Left forelimb (tissue), 1 donor: ENCODE results near the gene ZNF19.

Source experiments
- DNase-seq: peaks from one replicate; pipeline ENCODE4 v3.0.0-alpha.2; 2018; ENCODE audit warnings: low spot score

Gene ZNF19

DNA sequence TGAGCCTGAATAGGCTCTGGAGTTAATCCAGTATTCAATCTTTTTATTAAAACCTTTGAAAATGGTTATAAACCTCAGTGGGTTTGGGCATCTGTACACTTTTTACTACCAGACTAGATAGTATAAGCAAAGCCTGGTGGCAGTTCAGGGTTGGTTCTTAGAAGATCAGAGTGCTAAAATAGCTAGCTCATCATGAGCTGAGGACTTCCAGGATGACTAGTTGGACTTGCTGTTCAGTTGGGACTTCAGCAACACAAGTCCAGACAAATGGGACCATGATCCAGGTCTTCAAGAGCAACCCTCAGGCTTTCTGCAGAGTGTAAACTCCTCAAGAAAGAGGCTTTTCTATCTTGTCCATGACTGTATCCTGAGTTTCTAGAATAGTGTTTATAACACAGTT is 1.2 kb upstream of the ZNF19 start:
- no peak for DNase-seq

DNA sequence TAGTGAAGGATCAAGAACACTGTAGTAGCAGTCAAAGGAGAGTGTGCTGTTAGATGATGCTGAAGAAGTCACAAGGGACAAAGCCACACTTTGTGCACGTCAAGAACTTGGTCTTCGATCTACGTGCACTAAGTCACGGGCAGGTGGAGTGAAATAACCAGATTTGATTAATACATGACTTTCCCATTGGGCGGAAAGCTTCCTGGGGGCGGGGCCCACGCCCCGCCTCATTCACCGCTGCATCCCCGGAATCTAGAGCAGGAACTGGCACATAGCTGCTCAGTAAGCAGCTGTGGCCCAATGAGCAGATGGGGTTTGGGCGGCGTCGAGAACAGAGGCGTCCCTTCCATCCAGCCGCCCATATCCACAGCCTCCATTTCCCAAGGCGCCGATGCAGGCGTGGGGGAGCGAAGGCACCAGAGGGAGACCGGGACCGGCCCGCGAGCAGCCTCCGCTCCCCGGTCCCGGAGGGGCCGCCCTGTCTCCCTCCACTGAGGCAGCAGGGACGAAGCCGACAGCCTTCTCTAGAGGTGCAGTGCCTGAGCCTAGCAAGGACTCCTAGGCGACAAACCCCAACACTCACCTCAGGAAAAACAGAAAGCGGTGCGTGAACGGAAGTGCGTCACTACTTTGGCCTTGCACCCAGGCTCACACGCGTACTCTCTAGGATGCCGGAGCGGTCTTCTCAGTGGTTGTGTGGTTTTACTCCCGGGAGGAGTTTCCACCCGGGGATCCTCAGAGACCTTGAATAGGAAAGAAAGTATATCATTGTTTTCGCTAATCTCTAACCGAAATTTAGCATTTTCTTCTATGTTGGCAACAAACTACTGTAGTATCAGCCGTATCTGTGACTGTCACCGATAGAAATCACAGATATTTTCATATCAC is 4.9 kb downstream of the ZNF19 start:
- DNase-seq, result peak; percentile 90

DNA sequence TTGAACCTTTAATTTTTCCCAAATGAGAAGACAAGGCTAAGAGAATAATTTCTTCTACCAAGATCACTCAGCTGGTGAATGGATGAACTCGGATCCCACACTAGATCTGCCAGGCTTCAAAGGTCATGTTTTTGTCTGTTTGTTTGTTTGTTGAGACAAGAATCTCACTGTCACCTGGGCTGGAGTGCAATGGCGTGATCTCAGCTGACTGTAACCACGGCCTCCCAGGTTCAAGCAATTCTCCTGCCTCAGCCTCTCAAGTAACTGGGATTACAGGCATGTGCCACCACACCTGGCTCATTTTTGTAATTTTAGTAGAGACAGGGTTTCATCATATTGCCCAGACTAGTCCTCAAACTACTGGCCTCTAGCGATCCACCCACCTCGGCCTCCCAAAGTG is 6.6 kb downstream of the ZNF19 start:
- DNase-seq, result no peak

DNA sequence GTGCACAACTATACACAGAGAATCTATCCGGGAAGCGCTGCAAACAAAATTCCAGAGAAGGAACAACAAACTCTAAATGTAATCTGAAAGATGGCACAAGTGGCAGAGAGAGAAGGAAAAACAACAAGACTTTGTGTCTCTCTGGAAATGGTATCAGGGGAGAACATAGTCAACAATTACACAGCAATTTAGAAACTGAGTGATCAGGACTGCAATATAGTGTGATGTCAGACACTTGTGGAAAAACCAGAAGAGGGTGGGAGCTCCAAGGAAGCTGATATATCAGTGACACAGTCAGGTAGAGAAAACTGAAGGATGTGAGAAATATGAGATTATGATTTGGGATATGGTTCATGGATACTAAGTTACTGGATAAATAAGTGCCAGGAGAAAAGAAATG is 8.2 kb downstream of the ZNF19 start:
- DNase-seq, result no peak

DNA sequence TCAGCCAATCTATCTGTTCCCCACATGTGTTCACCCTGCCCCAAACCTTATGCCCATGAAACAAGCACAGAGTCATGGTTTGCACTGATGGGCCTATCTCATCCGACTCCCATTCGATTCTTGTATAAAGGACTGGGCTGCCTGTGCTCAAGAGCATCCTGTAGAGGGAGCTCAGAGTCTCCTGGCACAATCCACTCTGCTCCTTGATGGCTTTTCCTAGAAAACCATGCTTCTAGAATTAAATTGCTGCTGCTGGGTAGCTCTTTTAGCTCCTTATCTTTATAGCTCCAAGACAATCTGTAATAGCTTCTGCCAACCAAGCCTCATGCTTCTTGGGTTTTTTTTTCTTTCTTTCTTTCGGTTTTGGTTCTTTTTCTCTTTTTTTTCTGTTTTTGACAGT is 9.7 kb downstream of the ZNF19 start:
- no peak for DNase-seq

DNA sequence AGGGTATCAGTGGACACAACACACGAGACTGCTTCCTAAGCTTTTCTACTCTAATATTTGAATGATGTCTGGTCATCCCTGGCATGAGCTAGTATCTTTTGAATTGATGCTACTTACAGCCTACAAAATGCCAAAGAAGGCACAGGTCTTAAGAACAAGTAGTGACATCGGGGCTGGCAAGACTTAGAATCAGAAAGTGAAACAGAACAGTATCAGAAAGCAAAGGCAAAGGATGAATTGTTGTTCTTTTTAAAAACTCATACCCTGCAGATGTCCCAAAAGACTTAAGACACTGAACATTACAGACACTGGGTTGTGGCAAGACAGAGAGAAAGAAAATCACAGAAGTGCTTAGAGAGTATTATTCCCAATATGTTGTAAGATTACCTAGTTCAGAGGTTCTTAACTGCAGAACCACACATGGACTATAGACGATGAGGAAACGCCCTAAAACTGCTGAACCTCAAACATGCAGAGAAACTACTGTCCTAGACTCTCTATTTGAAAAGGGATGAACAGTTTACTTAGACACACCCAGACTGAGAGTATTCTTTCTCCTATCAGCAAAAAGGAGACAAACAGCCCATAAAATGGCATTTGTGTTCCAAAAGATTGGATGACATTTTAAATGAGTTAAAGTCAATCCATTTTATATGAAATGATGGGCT is 12.5 kb downstream of the ZNF19 start:
- DNase-seq, result no peak

DNA sequence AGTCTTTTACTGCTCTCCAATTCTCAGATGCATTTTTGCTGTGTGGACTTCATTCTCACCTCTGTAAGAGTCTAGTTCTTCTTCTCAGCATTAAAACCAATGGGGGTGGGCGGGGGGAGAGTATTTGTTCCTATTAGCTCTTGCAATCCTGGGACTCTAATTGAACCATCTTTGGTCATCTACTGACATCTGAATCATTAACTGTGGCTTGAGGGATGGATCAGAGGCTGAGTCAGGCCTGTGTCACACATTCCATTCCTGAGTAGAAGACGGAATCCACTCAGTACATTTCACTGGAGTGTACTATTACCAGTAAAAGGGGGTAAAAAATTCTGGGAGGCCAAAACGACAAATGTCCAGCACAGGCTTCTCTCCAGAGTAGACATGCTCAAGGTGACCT is 14.3 kb downstream of the ZNF19 start:
- no peak for DNase-seq

DNA sequence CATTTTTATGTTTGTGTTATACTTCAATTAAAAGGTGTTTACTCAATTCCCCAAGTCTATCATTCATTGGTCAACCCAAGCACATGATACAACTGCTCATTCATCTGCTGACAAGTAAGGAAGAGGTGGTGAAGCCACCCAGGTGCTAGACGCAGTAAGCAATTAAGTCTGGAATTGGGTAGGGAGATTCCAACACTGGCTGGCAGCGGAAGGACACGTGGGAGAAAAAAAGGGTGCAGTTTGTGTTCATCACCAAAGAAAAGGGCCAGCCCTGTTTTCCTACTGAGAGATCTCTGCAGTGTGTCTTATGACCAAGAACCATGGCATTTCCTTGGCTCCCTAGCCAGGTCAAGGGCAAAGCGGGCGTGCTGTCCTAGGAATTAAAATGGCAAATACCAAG is 15.2 kb downstream of the ZNF19 start:
- no peak for DNase-seq

DNA sequence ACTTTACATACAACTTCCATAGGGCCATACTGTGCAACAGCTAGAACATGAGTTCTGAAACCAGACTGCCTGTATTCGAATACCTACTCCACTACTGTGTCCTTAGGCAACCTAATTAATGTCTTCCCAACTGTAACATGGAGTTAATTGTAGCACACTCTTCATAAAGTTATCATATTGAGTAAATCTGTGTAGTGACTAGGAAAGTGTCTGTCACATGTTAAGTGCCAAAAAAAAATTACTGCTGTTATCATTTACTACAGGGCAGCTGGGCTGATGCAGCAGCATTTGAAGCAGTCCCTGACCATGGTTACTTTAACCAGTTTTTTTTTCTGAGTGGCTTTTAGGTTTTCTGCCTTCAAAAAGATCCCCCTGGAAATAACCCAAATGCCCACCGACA is 16.2 kb downstream of the ZNF19 start:
- no peak for DNase-seq

DNA sequence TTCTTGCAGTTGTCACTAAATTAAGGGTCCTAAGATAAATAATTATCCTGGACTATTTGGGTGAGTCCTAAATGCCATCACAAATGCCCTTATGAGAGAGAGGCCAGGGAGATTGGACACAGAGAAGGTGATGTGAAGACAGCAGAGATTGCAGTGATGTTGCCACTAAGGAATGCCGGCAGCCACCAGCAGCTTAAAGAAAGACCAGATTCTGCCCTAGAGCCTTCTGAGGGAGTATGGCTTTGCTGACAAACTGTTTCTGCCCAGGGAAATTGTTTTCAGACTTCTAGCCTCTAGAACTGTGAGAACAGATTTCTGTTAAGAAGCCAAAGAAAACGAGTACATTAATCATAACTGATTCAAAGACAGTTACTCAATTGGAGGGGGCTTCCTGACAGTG is 17.1 kb downstream of the ZNF19 start:
- DNase-seq, result no peak

DNA sequence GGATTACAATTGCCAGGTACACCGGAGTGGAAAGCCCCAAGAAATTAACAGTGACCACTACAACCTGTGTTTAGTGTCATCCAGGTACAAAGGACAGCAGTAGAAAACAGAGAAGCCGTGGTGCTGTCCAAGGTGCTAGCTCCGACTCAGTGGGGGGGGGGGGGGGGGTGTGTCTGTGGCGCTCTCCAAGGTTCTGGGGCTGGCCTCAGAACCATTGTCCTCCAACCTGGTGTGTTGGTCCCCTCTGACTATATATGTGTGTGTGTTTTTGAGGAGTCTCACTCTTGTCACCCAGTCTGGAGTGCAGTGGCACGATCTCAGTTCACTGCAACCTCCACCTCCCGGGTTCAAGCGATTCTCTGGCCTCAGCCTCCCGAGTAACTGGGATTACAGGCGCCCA is 21.3 kb downstream of the ZNF19 start:
- peak; percentile 71 for DNase-seq

DNA sequence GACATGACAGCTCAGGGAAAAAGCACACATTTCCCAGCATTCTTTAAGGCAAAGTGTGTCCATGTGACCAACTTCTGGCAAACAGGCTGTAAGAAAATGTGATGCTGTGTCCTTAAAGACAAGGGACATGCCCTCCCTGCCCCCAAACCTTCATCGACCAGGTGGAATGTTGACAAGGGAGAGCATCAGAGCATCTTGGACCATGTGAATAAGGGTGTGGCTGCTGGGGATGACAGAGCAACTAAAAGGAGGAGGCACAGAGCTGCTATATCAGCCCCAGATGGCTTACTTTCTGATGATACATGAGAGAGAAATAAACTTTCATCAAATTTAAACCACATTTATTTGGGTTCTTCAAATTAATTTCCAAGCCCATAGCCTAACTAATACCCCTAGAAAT is 24.9 kb downstream of the ZNF19 start:
- no peak for DNase-seq

DNA sequence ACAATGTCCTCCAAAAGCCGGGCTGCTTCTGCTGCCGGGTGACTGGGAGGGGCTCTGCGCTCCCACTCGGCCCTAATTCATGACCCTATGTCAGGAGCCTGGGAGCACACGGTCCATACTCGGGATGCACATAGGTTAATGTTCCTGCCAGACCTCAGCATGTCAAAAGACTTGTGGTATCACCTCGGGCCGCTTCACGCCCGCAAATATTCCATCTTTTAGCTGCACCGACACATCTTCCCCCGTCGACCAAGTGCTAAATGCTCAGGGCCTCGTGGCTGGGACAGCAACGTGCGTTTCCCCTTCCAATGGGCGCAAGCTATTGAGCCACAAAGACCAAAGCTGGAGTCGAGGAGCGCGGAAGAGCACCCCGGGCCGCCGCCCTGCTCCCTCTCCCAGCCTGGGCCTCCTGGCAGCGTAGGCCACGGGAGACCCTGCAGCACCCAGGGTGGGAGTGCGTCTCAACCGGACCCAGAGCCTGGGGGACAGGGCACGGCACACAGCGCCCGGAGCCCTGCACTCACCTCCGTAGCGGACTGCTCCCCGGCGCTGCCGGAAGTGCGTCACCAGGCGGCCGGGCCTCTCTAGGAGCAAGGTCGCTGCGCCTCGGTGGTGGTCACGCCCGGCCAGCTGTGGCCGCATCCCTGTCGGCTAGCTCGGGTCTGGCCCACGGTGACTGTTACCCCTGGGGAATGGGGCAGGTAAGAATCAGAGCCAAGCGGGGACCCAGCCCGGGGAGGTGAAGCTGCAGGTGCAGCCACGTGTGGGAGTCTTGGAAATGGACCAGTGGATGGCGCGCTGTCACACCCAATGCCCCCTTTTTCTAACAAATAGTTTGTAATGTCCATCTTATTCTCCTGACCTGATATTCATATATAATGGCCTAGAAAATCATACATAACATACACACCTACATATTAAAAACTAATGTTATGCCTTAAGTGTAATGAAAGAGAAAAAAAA is 27.2 kb downstream of the ZNF19 start, which contains the start of gene ZNF23:
ZNF23 (minus strand) TSS at position 562 of the 963 bp plus-strand sequence. CDS start 5,451 bp downstream, outside the sequence.
- DNase-seq, result peak; percentile 91

DNA sequence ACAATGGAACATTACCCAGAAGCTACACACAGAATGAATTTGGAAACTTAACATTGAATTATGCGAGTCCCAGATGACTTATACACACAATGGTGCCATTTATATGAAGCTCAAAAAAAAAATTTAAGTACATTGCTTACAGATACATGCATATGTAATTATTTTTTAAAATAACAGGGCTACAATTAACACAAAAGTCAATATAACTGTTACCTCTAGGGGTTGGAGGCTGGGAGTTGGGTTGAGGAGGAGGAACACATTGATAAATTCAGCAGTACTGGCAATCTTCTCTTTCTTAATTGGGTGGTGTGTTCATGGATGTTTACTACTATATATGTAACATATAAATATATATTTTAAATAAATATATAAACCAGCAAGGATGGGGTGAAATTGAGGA is 28.2 kb downstream of the ZNF19 start:
- no peak for DNase-seq

DNA sequence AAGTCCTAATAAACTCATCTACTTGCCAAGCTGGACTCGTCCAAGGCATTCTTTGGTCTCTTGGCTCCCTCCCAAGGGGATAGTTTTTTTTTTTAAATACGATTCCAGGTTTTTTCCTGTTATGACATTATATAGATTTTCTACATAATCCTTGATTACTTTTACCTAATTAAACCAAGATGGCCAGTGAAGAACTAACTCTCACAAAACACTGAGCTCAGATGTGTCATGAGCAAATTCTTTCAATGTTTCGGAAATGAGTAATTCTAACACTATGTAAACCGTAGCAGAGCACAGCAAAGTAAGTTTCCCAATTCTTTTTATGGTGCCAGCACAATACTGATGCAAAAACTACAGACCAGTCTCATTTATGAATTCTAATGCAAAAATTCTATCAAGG is 28.9 kb downstream of the ZNF19 start:
- DNase-seq, result no peak

DNA sequence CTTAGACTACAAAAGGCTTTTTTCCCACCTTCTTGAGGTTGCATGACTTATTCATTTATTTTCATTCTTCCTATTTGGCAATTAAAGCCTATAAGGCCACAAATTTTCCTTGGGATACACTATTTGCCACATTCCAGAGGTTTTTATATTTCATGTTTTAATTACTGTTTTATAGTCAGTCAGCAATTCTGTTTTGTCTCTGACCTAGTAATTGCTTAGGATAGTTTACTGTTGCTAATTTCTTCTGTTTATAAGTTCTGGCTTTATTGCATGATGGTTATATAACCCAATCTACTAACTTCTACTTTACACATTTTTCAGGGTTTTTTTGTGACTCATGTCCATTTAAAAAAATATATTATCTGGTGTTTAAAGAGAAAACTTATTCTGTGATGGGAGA is 29.6 kb downstream of the ZNF19 start:
- DNase-seq, result no peak

DNA sequence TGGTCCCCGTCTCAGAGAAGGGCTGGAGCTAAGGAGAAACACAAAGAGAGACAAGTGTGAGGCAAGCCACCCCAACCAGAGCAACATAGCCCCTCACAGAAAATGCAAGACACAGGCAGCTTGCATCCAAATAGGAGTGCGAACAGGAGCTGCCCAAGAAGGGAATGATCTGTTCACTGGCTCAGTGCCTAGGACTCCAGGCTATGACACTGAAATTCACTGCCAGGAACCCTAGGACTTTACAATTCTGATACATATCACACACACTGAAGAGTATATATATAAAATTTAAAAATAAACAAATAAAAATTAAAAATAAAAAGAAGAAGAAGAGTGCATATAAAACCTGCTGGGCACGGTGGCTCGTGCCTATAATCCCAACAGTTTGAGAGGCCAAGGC is 32.3 kb downstream of the ZNF19 start:
- DNase-seq, result no peak

DNA sequence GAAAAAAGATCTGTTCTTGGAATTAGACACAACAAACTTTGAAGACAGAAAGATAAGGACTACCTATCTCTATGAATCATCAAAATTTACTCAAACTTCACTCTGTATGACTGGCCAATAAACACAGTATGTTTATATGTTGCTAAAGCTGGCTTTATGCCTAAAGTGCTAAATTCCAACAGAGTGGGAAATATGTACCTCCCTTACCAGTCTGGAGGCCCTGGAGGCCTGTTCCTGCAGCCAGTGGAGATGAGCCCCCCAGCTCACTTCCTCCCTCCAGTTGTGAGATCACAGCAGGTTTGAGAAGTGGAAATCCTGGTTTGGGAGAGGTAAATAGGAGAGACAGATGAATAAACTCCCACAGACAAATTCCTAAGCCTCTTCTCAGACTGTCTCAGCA is 36.1 kb downstream of the ZNF19 start:
- DNase-seq, result no peak

DNA sequence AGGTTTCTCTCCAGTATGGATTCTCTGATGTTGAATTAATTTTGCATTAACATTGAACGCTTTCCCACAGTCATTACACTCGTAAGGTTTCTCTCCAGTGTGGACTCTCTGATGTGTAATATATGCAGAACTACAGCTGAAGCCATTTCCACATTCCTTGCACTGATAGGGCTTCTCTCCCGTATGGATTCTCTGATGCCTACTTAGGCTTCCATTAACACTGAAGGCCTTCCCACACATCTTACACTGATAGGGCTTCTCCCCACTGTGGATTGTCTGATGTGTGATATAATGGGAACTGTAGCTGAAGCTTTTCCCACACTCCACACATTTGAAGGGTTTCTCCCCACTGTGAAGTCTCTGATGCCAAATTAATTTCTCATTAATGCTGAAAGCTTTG is 40.1 kb downstream of the ZNF19 start:
- no peak for DNase-seq

DNA sequence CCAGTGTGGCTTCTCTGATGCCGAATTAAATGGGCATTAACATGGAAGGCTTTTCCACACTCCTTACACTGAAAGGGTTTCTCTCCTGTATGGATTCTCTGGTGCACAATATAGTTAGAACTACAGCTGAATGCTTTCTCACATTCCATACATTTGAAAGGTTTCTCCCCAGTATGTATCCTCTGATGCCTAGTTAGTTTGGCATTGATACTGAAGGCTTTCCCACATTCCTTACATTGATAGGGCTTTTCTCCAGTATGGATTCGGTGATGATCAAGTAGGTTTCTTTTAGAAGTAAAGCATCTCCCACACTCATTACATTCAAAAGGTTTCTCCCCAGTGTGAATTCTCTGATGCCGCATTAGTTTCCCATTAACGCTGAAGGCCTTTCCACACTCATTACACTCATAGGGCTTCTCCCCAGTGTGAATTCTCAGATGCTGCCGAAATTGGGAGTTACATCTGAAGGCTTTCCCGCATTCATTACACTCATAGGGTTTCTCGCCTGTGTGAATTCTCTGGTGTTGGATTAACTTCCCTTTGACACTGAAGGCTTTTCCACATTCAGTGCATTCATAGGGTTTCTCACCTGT is 40.8 kb downstream of the ZNF19 start:
- no peak for DNase-seq

DNA sequence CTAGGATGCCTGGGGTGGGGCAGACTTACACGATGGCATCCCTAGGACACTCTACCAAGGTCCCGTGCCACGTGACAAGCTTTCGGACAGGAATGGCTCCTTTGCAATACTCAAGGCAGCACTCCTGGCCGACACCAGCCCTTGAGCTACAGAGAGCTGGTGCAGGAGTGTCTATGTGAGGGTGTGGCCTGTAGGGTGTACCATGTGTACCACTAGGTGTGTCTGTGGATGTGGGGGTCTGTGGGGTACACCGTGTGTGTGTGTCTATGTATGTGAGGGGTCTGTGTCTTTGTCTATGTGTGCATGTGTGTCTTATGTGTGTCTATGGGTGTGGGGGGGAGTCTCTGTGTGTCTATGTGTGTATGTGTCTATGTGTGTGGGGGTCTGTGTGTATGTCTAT is 45.4 kb downstream of the ZNF19 start:
- DNase-seq, result no peak

DNA sequence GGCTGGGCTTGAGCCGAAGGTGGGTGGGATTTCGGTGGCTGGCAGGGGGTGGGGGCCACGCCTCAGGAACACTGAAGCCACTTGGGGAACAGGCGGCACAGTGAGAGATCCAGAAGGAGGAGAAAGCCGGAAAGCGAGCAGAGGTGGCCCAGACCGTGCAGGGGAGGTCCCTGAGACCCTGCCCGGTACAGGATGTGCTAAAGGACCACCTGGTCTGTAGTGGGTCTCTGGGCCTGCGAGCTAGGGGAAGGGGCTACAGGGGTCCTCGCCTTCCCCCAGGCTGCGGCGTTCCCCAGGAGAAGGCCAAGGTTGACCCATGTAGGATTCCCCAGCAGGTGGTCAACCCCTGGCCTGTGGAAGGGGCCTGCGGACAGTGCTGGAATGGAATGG is 47.1 kb downstream of the ZNF19 start, which contains the start of gene TLE7:
TLE7 (minus strand) TSS at position 4 of the 390 bp plus-strand sequence. CDS start 8,730 bp downstream, outside the sequence.
- DNase-seq, result no peak
